GM12878 (cell line): ENCODE data around the gene MACF1. TPM values are rescaled to one million over a fixed set of nuclear protein-coding genes. Genes with fewer than 3 reads are reported as not detected.

Source experiments
- ATAC-seq: fragments of 200-7000 bp; cut with Tn5 transposase; 3 replicates; pipeline ENCODE4 v1.9.1; 2020; ENCODE audit warnings: mild to moderate bottlenecking, moderate library complexity
- BruUV-seq: library from RNA; stranded (reverse); fragments of 400-500 nt; replicated peaks from 2 replicates; lab custom pipeline; 2021; lab: Mats Ljungman, UMichigan
- CTCF ChIA-PET: fragments of 300-600 bp; sonication (Branson Sonifier 250); formaldehyde crosslinking; extraction: SDS; loops from one replicate; lab custom pipeline; 2021; ENCODE audit warnings: inconsistent platforms; lab: Yijun Ruan, JAX
- POLR2A ChIA-PET: fragments of 350-600 bp; formaldehyde crosslinking; extraction: SDS; loops from one replicate; lab custom pipeline; 2021; ENCODE audit warnings: inconsistent platforms; lab: Charles Lee
- RAD21 ChIA-PET: fragments of 300-600 bp; sonication (Branson Sonifier 250); formaldehyde crosslinking; loops from one replicate; lab custom pipeline; 2023; ENCODE audit warnings: antibody characterized with exemption; ENCODE audit not compliant: unreplicated experiment; lab: Charles Lee
- SMC1A ChIA-PET: fragments of 300-600 bp; sonication (Branson Sonifier 250); formaldehyde crosslinking; loops from one replicate; lab custom pipeline; 2023; ENCODE audit not compliant: unreplicated experiment, uncharacterized antibody; lab: Charles Lee
- DNase-seq: peaks from one replicate; pipeline ENCODE4 v3.0.0-alpha.2; 2011; ENCODE audit warnings: low read depth, low spot score
- FAIRE-seq: peaks from 3 replicates; lab custom pipeline; 2011; peaks lifted over from hg19 to GRCh38; lab: Jason Lieb, UNC
- H2AFZ ChIP-seq: 2 replicates; pipeline ENCODE4 v1.6.0; 2011; ENCODE audit warnings: low read depth, low read length, control low read depth; ENCODE audit not compliant: control insufficient read depth
- H3K27ac ChIP-seq: 2 replicates; pipeline ENCODE4 v1.5.1; 2011; ENCODE audit warnings: control low read depth; ENCODE audit not compliant: control insufficient read depth, insufficient read depth
- H3K27me3 ChIP-seq, 2 experiments: replicated peaks in 1 of 2; 2 replicates each; pipeline versions ENCODE4 v1.6.0 to v1.6.1; 2011; ENCODE audit warnings: low read length in 1 of 2; ENCODE audit not compliant: control insufficient read depth in 2 of 2, insufficient read depth in 2 of 2
- H3K36me3 ChIP-seq, 2 experiments: 2 replicates each; pipeline ENCODE4 v1.5.1; 2011; ENCODE audit warnings: low read length in 1 of 2; ENCODE audit not compliant: control insufficient read depth in 2 of 2, insufficient read depth in 2 of 2
- H3K4me1 ChIP-seq: 2 replicates; pipeline ENCODE4 v1.6.1; 2011; ENCODE audit warnings: mild to moderate bottlenecking, low read length, moderate library complexity, mixed read lengths; ENCODE audit not compliant: control insufficient read depth, insufficient read depth
- H3K4me2 ChIP-seq: 2 replicates; pipeline ENCODE4 v1.6.0; 2011; ENCODE audit warnings: control low read depth; ENCODE audit not compliant: control insufficient read depth, insufficient read depth
- H3K4me3 ChIP-seq: fragments of 200-600 bp; sonication (generic); 2 replicates; pipeline ENCODE4 v1.5.1; 2016
- H3K79me2 ChIP-seq: 2 replicates; pipeline ENCODE4 v1.6.0; 2011; ENCODE audit warnings: low read length; ENCODE audit not compliant: control insufficient read depth, insufficient read depth
- H3K9ac ChIP-seq: 2 replicates; pipeline ENCODE4 v1.8.0; 2011; ENCODE audit warnings: low read length, control low read depth, mixed read lengths; ENCODE audit not compliant: control insufficient read depth, insufficient read depth
- H3K9me3 ChIP-seq: replicated peaks from 3 replicates; pipeline ENCODE4 v1.5.1; 2011; ENCODE audit warnings: mild to moderate bottlenecking, low read length; ENCODE audit not compliant: control insufficient read depth, insufficient read depth
- H4K20me1 ChIP-seq: 2 replicates; pipeline ENCODE4 v1.6.0; 2011; ENCODE audit not compliant: control insufficient read depth, insufficient read depth
- BCLAF1 ChIP-seq: fragments of 450-650 bp; IDR thresholded peaks from 2 replicates; pipeline ENCODE4 v1.6.1; 2017; ENCODE audit warnings: antibody characterized with exemption, mild to moderate bottlenecking, moderate library complexity
- CBX5 ChIP-seq: sonication (generic); IDR thresholded peaks from 2 replicates; pipeline ENCODE4 v1.6.1; 2016; ENCODE audit warnings: low read depth, moderate library complexity, mild to moderate bottlenecking, inconsistent platforms
- EED ChIP-seq: sonication (generic); IDR thresholded peaks from 2 replicates; pipeline ENCODE4 v1.6.1; 2016; ENCODE audit warnings: antibody characterized with exemption, low read depth
- ELK1 ChIP-seq: IDR thresholded peaks from 2 replicates; pipeline ENCODE4 v1.6.1; 2012; ENCODE audit warnings: low read depth, low read length, improper control_type of control experiment
- EZH2 ChIP-seq: IDR thresholded peaks from 2 replicates; pipeline ENCODE4 v1.6.1; 2012; ENCODE audit warnings: low read depth, mild to moderate bottlenecking, control low read depth, inconsistent platforms, low read length, borderline replicate concordance; ENCODE audit not compliant: control insufficient read depth
- FOS ChIP-seq: IDR thresholded peaks from 3 replicates; pipeline ENCODE4 v1.6.1; 2011; ENCODE audit warnings: borderline replicate concordance; ENCODE audit not compliant: insufficient read length; ENCODE audit errors: extremely low read depth
- HDGF ChIP-seq: fragments of 450-650 bp; IDR thresholded peaks from 2 replicates; pipeline ENCODE4 v1.6.1; 2016; ENCODE audit warnings: antibody characterized with exemption
- IRF3 ChIP-seq: fragments of 450-650 bp; IDR thresholded peaks from 2 replicates; pipeline ENCODE4 v1.6.1; 2014; ENCODE audit warnings: mild to moderate bottlenecking
- NR2F1 ChIP-seq: fragments of 450-650 bp; conservative IDR thresholded peaks from 2 replicates; pipeline ENCODE4 v1.6.1; 2017; ENCODE audit warnings: mild to moderate bottlenecking
- POLR2AphosphoS2 ChIP-seq: IDR thresholded peaks from 2 replicates; pipeline ENCODE4 v1.6.1; 2011; ENCODE audit warnings: low read depth, mild to moderate bottlenecking, low read length, improper control_type of control experiment, moderate library complexity
- RAD21 ChIP-seq: IDR thresholded peaks from 2 replicates; pipeline ENCODE4 v1.6.1; 2011; ENCODE audit warnings: mild to moderate bottlenecking, low read depth, low read length, moderate library complexity; ENCODE audit not compliant: insufficient read depth
- SREBF2 ChIP-seq: IDR thresholded peaks from 2 replicates; pipeline ENCODE4 v1.6.1; 2012; ENCODE audit warnings: mild to moderate bottlenecking, low read length
- STAT1 ChIP-seq: fragments of 450-650 bp; conservative IDR thresholded peaks from 2 replicates; pipeline ENCODE4 v1.6.1; 2014; ENCODE audit warnings: antibody characterized with exemption, mild to moderate bottlenecking
- TARDBP ChIP-seq: IDR thresholded peaks from 2 replicates; pipeline ENCODE4 v1.6.1; 2016; ENCODE audit warnings: borderline replicate concordance
- ZNF384 ChIP-seq: IDR thresholded peaks from 2 replicates; pipeline ENCODE4 v1.6.1; 2012; ENCODE audit warnings: low read depth, mild to moderate bottlenecking, low read length, improper control_type of control experiment, borderline replicate concordance
- WGBS: methylation state at CpG from one replicate; pipeline ENCODE4 v1.1.6; 2016; ENCODE audit warnings: low lambda C conversion rate; ENCODE audit not compliant: insufficient replicate concordance, insufficient coverage; ENCODE audit errors: missing lambda C conversion rate; 5-methylcytosine and 5-hydroxymethylcytosine counted together
- in situ Hi-C: fragments of 300-500 bp; cut with MboI; formaldehyde crosslinking; loops from 9 replicates; pipeline ENCODE4 v1.14.3; 2018; ENCODE audit warnings: mixed read lengths
- intact Hi-C: fragments of 100-400 bp; cut with micrococcal nuclease; formaldehyde crosslinking; loops from one replicate; pipeline ENCODE4 v1.14.2; 2022; ENCODE audit not compliant: unreplicated experiment
- polyA plus RNA-seq, 11 experiments: library from polyadenylated mRNA; depleted of rRNA in 4 of 11; unstranded in 6 of 11; stranded (reverse) in 5 of 11; fragments of >200 nt; fragmentation: Nextera tagmentation in 4 of 11; fragmentation: Illumina TruSeq in 1 of 11; extraction: Ambion mirVana in 4 of 11; extraction: Trizol in 1 of 11; gene quantifications; 1 replicate in 1 of 11; 2 replicates in 10 of 11; pipeline versions ENCODE4 v1.2.1 to v1.2.3, GENCODE V29; 2011 to 2016; ENCODE audit warnings: inconsistent platforms in 2 of 11, missing spikeins in 2 of 11, low read depth in 1 of 11
- total RNA-seq, 4 experiments: library from RNA; depleted of rRNA in 3 of 4; stranded (reverse); fragments of >200 nt in 3 of 4; fragmentation: Illumina TruSeq in 1 of 4; extraction: Trizol in 1 of 4; gene quantifications; 2 replicates each; pipeline versions ENCODE4 v1.2.1 to v1.2.3, GENCODE V29; 2013 to 2021
- TF ChIP-seq, protein P1 (sequence below): IDR thresholded peaks from 2 replicates; pipeline ENCODE4 v1.6.1; 2011; ENCODE audit warnings: mild to moderate bottlenecking, low read depth, low read length, moderate library complexity; ENCODE audit not compliant: insufficient replicate concordance

MACF1 gene
- total and polyA plus RNA-seq, 10 of the 15 experiments (the other 5 are each of a cell fraction or from before 2014, with no cell fraction given) = 15.5 to 201 (median 76.9) TPM

DNA sequence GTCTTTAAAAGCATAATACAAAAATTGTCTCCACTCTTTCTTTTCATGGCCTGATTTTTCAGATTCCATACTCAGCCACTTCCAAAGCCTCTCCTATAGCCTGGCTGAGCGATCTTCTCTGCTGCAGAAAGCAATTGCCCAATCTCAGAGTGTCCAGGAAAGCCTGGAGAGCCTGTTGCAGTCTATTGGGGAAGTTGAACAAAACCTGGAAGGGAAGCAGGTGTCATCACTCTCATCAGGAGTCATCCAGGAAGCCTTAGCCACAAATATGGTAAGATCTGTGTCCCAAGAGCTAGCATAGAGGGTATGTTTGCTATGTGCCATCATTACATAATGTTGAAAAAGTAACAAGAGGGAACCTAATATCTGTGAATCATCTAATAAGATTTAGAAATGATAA is 156.2 kb downstream of the MACF1 start:
- H4K20me1 ChIP-seq = no peaks in the 10 kb centered on the region
- no peaks in the 10 kb centered on the region for H3K79me2 ChIP-seq
- H2AFZ ChIP-seq = no peak overlapping the region
- ChIA-PET SMC1A (interaction anchor here (1.1 to 1.7 kb wide), 3 partner anchors 50 to 172 kb away, joined by 3 to 7 read pairs (median 3); no protein-coding TSS in a partner anchor), RAD21 (interaction anchor here (1.5 kb wide), 1 partner anchor 168 kb away, joined by 4 read pairs; no protein-coding TSS in a partner anchor), POLR2A (no interaction called here), CTCF (interaction anchor here (1.0 to 2.1 kb wide), 3 partner anchors 102 to 262 kb away, joined by 3 to 6 read pairs (median 4); no protein-coding TSS in a partner anchor)
- FAIRE-seq = no peak
- no peaks in the 10 kb centered on the region for H3K9me3 ChIP-seq
- 95% methylated on average over 1 of the region's 1 CpG for WGBS
- DNase-seq = no peak
- H3K4me3 ChIP-seq = no peak overlapping the region
- H3K27ac ChIP-seq = no peak overlapping the region
- no peak overlapping the region for H3K9ac ChIP-seq
- peaks cover 14 to 39% of the 10 kb centered on the region in 2 experiments for H3K36me3 ChIP-seq
- in situ Hi-C loops = no loop called here
- H3K4me1 ChIP-seq = no peaks in the 10 kb centered on the region
- no TSS peak for BruUV-seq
- intact Hi-C loops = no loop called here
- H3K27me3 ChIP-seq = no peaks in the 10 kb centered on the region
- no peak for ATAC-seq
- no peak overlapping the region for H3K4me2 ChIP-seq
- TF ChIP-seq ZNF384 (no peak), EED (no peak), CBX5 (no peak), RAD21 (no peak), ELK1 (no peak), SREBF2 (no peak), IRF3 (no peak), FOS (no peak), BCLAF1 (no peak), STAT1 (no peak), HDGF (no peak), EZH2 (no peak), POLR2AphosphoS2 (no peak), TARDBP (no peak), NR2F1 (no peak)
- TF ChIP-seq, protein P1, sequence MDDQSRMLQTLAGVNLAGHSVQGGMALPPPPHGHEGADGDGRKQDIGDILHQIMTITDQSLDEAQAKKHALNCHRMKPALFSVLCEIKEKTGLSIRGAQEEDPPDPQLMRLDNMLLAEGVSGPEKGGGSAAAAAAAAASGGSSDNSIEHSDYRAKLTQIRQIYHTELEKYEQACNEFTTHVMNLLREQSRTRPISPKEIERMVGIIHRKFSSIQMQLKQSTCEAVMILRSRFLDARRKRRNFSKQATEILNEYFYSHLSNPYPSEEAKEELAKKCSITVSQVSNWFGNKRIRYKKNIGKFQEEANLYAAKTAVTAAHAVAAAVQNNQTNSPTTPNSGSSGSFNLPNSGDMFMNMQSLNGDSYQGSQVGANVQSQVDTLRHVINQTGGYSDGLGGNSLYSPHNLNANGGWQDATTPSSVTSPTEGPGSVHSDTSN = no peak
